Endothelial cell of umbilical vein (primary cell): ENCODE data around the gene TP53AIP1. TPM values are rescaled to one million over a fixed set of nuclear protein-coding genes. Genes with fewer than 3 reads are reported as not detected.

Experiments used
- BruUV-seq: library from RNA; stranded (reverse); fragments of 400-500 nt; replicated peaks from 2 replicates; lab custom pipeline; 2021; lab: Mats Ljungman, UMichigan
- CTCF ChIA-PET: fragments of 300-600, 350-600 bp; sonication (Branson Sonifier 250); formaldehyde crosslinking; loops from one replicate; lab custom pipeline; 2021; ENCODE audit warnings: antibody characterized with exemption, inconsistent platforms; lab: Charles Lee
- POLR2A ChIA-PET: fragments of 300-600, 350-600 bp; sonication (Branson Sonifier 250); formaldehyde crosslinking; loops from one replicate; lab custom pipeline; 2021; ENCODE audit warnings: antibody characterized with exemption, inconsistent platforms; lab: Charles Lee
- DNase-seq: peaks from one replicate; pipeline ENCODE4 v3.0.0-alpha.2; 2011; ENCODE audit warnings: low read depth, low spot score
- FAIRE-seq: peaks from 2 replicates; lab custom pipeline; 2011; peaks lifted over from hg19 to GRCh38; lab: Jason Lieb, UNC
- H2AFZ ChIP-seq: 2 replicates; pipeline ENCODE4 v1.6.0; 2012; ENCODE audit warnings: low read depth, low read length, control low read depth, inconsistent platforms
- H3K27ac ChIP-seq: 2 replicates; pipeline ENCODE4 v1.5.1; 2011; ENCODE audit warnings: low read depth, mild to moderate bottlenecking, control low read depth, low read length, moderate library complexity; ENCODE audit not compliant: insufficient read depth
- H3K27me3 ChIP-seq, 2 experiments: 2 replicates each; pipeline versions ENCODE4 v1.6.0 to v1.6.1; 2011; ENCODE audit warnings: low read length in 2 of 2, mixed read lengths in 1 of 2; ENCODE audit not compliant: control insufficient read depth in 2 of 2, insufficient read depth in 2 of 2
- H3K36me3 ChIP-seq, 2 experiments: 2 replicates in 1 of 2; 3 replicates in 1 of 2; pipeline ENCODE4 v1.5.1; 2011; ENCODE audit warnings: low read length in 2 of 2, mild to moderate bottlenecking in 1 of 2, moderate library complexity in 1 of 2; ENCODE audit not compliant: control insufficient read depth in 2 of 2, insufficient read depth in 2 of 2; ENCODE audit errors: extremely low read depth in 1 of 2
- H3K4me1 ChIP-seq: 3 replicates; pipeline ENCODE4 v1.5.1; 2011; ENCODE audit warnings: mild to moderate bottlenecking, low read length; ENCODE audit not compliant: control insufficient read depth, insufficient read depth; ENCODE audit errors: extremely low read depth
- H3K4me2 ChIP-seq: 2 replicates; pipeline ENCODE4 v1.6.1; 2011; ENCODE audit warnings: low read length, control low read depth, mixed read lengths; ENCODE audit not compliant: insufficient read depth
- H3K4me3 ChIP-seq, 3 experiments: fragments of 200-600 bp in 1 of 3; sonication (generic), shearing (Covaris generic) in 1 of 3; replicated peaks in 1 of 3; 2 replicates each; pipeline ENCODE4 v1.5.1; 2011 to 2016; ENCODE audit warnings: control low read depth in 3 of 3, low read length in 3 of 3, mild to moderate bottlenecking in 2 of 3, inconsistent platforms in 1 of 3, low read depth in 1 of 3, moderate library complexity in 1 of 3; ENCODE audit not compliant: insufficient read depth in 1 of 3
- H3K79me2 ChIP-seq: 2 replicates; pipeline ENCODE4 v1.6.0; 2012; ENCODE audit warnings: low read length, inconsistent platforms; ENCODE audit not compliant: control insufficient read depth, insufficient read depth
- H3K9ac ChIP-seq: replicated peaks from 2 replicates; pipeline ENCODE3; 2011; ENCODE audit warnings: low read length, control low read depth; ENCODE audit not compliant: insufficient read depth; ENCODE audit errors: extremely low read depth
- H3K9me1 ChIP-seq: replicated peaks from 3 replicates; pipeline ENCODE4 v1.6.0; 2011; ENCODE audit warnings: mild to moderate bottlenecking, low read length; ENCODE audit not compliant: control insufficient read depth, insufficient read depth; ENCODE audit errors: extremely low read depth
- H3K9me3 ChIP-seq: replicated peaks from 2 replicates; pipeline ENCODE4 v1.5.1; 2012; ENCODE audit warnings: low read length, inconsistent platforms; ENCODE audit not compliant: control insufficient read depth, insufficient read depth
- H4K20me1 ChIP-seq: replicated peaks from 2 replicates; pipeline ENCODE3; 2011; ENCODE audit warnings: mild to moderate bottlenecking, low read length; ENCODE audit not compliant: control insufficient read depth, insufficient read depth; ENCODE audit errors: extremely low read depth
- EZH2 ChIP-seq: IDR thresholded peaks from 2 replicates; pipeline ENCODE4 v1.6.1; 2012; ENCODE audit warnings: borderline replicate concordance, low read depth, mild to moderate bottlenecking, moderate library complexity, low read length, inconsistent platforms; ENCODE audit not compliant: severe bottlenecking
- GATA2 ChIP-seq: IDR thresholded peaks from 2 replicates; pipeline ENCODE4 v1.7.0; 2011; ENCODE audit warnings: low read depth, mild to moderate bottlenecking, moderate library complexity, mixed read lengths, low read length; ENCODE audit not compliant: insufficient read length, insufficient read depth
- JUN ChIP-seq: IDR thresholded peaks from 2 replicates; pipeline ENCODE4 v1.6.1; 2011; ENCODE audit warnings: borderline replicate concordance, low read depth; ENCODE audit not compliant: insufficient read length, insufficient read depth
- MYC ChIP-seq: IDR thresholded peaks from one replicate; pipeline ENCODE4 v1.6.1; 2011; ENCODE audit warnings: mild to moderate bottlenecking, low read depth, low read length
- POLR2AphosphoS5 ChIP-seq: IDR thresholded peaks from 2 replicates; pipeline ENCODE4 v1.6.1; 2012; ENCODE audit warnings: low read depth, mild to moderate bottlenecking, control low read depth, low read length, moderate library complexity; ENCODE audit not compliant: insufficient read depth
- dilution Hi-C: fragments of 300-500 bp; cut with MboI; formaldehyde crosslinking; loops from one replicate; pipeline ENCODE4 v1.15.0; 2019; ENCODE audit warnings: low sequenced_read_pairs; ENCODE audit not compliant: extremely low pct_ligation_motif_present
- intact Hi-C: fragments of 100-400 bp; cut with micrococcal nuclease; formaldehyde crosslinking; loops from one replicate; pipeline ENCODE4 v1.10.0; 2022
- polyA plus RNA-seq, 4 experiments: library from polyadenylated mRNA; depleted of rRNA in 3 of 4; stranded (reverse) in 3 of 4; unstranded in 1 of 4; fragments of >200 nt; gene quantifications; 2 replicates each; pipeline versions ENCODE4 v1.2.1 to v1.2.3, GENCODE V29; 2011 to 2012; ENCODE audit warnings: missing spikeins in 1 of 4
- total RNA-seq: library from RNA; stranded (reverse); gene quantifications from 2 replicates; pipeline ENCODE4 v1.2.3, GENCODE V29; 2021
- TF ChIP-seq, protein P1 (sequence below), 2 donors: IDR thresholded peaks; 1 replicate in 1 of 2; 2 replicates in 1 of 2; pipeline ENCODE4 v1.5.1; 2011; ENCODE audit warnings: low read length in 2 of 2, mild to moderate bottlenecking in 2 of 2, moderate library complexity in 2 of 2, control low read depth in 1 of 2, inconsistent platforms in 1 of 2, low read depth in 1 of 2; ENCODE audit not compliant: insufficient read depth in 1 of 2; ENCODE audit errors: extremely low read depth in 1 of 2

Gene TP53AIP1
- total and polyA plus RNA-seq, 2 donors (not counting 3 experiments of a cell fraction or from before 2014, with no cell fraction given) = not detected

DNA sequence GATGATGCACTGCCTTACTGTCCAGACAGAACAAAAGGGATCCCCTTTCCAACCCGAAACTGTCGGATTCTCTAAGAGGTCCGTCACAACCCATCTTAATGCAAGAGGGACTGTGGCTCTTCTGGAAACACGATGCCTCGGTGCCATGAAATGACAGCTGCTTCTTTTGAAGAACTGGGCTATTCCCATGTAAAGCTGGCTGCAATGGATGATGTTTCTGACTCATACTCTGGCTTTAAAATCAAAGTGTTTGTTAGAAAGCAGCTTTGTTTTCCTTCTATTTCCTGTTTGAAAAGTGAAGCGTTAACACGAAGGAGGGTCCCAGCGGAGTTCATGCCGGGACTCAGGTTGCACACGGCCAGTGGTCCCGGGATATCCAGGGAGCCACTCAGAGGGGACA, 3.1 kb downstream of the TP53AIP1 start:
- POLR2A ChIA-PET = no interaction called here
- Histone ChIP-seq H3K27me3 (peaks cover 0 to 2% of the 10 kb centered on the region in 2 experiments), H2AFZ (no peak overlapping the region), H3K9me1 (no peaks in the 10 kb centered on the region), H4K20me1 (no peaks in the 10 kb centered on the region), H3K36me3 (no peaks in the 10 kb centered on the region), H3K9ac (no peak overlapping the region), H3K4me3 (no peak overlapping the region), H3K79me2 (no peaks in the 10 kb centered on the region), H3K4me2 (no peak overlapping the region), H3K4me1 (no peaks in the 10 kb centered on the region), H3K27ac (no peak overlapping the region), H3K9me3 (no peaks in the 10 kb centered on the region)
- CTCF ChIA-PET = interaction anchor here (0.7 to 7.4 kb wide), 4 partner anchors 9 to 54 kb away, joined by 3 to 43 read pairs (median 5); no protein-coding TSS in a partner anchor
- dilution Hi-C loops = no loop called here
- intact Hi-C loops = no loop called here
- BruUV-seq = no TSS peak
- TF ChIP-seq GATA2 = no peak
- TF ChIP-seq, protein P1, sequence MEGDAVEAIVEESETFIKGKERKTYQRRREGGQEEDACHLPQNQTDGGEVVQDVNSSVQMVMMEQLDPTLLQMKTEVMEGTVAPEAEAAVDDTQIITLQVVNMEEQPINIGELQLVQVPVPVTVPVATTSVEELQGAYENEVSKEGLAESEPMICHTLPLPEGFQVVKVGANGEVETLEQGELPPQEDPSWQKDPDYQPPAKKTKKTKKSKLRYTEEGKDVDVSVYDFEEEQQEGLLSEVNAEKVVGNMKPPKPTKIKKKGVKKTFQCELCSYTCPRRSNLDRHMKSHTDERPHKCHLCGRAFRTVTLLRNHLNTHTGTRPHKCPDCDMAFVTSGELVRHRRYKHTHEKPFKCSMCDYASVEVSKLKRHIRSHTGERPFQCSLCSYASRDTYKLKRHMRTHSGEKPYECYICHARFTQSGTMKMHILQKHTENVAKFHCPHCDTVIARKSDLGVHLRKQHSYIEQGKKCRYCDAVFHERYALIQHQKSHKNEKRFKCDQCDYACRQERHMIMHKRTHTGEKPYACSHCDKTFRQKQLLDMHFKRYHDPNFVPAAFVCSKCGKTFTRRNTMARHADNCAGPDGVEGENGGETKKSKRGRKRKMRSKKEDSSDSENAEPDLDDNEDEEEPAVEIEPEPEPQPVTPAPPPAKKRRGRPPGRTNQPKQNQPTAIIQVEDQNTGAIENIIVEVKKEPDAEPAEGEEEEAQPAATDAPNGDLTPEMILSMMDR (IDR thresholded peaks at IDR 0.05; ENCODE audit: extremely low read depth in 1 of 2, insufficient read depth in 1 of 2, low read depth in 1 of 2, low read length in 2 of 2) = no peak
- TF ChIP-seq POLR2AphosphoS5 = no peak
- no peak for TF ChIP-seq JUN
- no peak for TF ChIP-seq MYC
- TF ChIP-seq EZH2 = no peak
- DNase-seq = no peak
- no peak for FAIRE-seq
